ENCODE data around the gene TOPBP1.
"Not testable (repeated sequence)": the region's sequence is repeated elsewhere in the genome, so short reads cannot be mapped to it uniquely, and the experiment has no call there.

The TOPBP1 gene

GRCh38 chr3:133572158-133573053 is 89.3 kb downstream of the TOPBP1 start:
- no peak for DNase-seq (ENCODE audit: low read depth)

GRCh38 chr3:133570937-133571320 is 90.8 kb downstream of the TOPBP1 start:
- no peak for DNase-seq (ENCODE audit: low read depth)

DNA sequence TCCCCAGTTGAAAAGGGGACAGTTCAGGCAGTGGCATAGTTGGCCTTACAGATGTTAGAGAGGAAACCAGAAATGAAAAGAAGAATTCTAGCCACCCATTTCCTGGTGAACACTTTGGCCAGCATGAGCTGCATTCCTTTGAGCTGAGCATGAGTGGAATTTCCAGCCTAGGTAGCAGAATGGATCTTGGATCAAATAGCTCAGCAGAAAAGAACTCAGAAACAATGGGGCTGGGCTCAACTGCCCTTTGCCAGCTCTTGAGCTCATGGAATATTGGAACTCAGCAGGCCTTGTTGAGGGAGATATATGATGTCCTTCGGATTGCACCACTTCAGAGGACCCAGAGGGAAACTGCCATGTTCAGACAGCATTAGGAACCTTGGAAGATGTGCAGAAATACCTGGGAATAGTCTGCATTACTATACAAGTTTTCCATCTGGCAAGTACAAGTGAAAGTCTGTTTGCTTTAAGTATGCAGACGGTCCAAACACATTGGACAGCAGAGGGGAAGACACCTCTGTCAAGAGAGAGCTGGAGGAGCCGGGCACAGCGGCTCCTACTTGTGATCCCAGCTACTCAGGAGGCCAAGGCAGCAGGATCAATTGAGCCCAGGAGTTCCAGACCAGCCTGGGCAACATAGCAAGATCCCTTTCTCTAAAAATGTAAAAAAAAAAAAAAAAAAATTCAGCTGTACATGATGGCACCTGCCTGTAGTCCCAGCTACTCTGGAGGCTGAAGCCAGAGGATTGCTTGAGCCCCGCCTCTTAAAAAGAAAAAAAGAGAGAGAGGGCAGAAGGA is 91.4 kb downstream of the TOPBP1 start:
- no peak for DNase-seq (ENCODE audit: low read depth)

- DNase-seq (ENCODE audit: low read depth), result no peak
Measured at GRCh38 chr3:133568294-133569014, 93.3 kb downstream of the TOPBP1 start.

- no peak for DNase-seq (ENCODE audit: low read depth)
Measured at GRCh38 chr3:133563816-133564215, 97.9 kb downstream of the TOPBP1 start.

DNA sequence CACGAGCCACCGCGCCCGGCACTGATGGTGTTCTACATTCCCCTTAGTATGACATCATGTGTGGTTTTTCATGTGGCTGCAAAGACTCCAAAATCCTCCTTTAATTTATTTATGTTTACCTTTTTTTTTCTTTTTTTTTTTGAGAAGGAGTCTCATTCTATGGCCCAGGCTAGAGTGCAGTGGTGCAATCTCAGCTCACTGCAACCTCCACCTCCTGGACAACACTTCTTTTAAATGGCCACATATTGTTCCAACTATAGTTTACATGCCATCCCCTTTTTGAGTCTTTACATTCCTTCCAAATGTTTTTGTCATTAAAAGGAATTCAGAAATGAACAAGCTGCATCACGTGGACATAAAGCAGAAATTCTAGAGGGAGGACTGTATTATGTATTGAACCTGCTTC is 98.6 kb downstream of the TOPBP1 start:
- DNase-seq (ENCODE audit: low read depth), result no peak

- no peak for DNase-seq (ENCODE audit: low read depth)
Measured at GRCh38 chr3:133562376-133562775, 99.4 kb downstream of the TOPBP1 start.

- DNase-seq (ENCODE audit: low read depth), result no peak
Measured at GRCh38 chr3:133561679-133562078, 100.1 kb downstream of the TOPBP1 start.

- not testable (repeated sequence) for DNase-seq (ENCODE audit: low read depth)
Measured at GRCh38 chr3:133551589-133551988, 110.2 kb downstream of the TOPBP1 start.
